HepG2 (cell line): Measurements from ENCODE around the gene FFAR2. TPM values are rescaled to one million over a fixed set of nuclear protein-coding genes. Genes with fewer than 3 reads are reported as not detected.

Experiments used
- ETV5 ChIP-seq: IDR thresholded peaks from 2 replicates; pipeline ENCODE4 v1.6.1; 2018; ENCODE audit warnings: missing biosample characterization, missing genetic modification reagents, inconsistent platforms, borderline replicate concordance
- GMEB1 ChIP-seq: sonication (generic); formaldehyde crosslinking; IDR thresholded peaks from 2 replicates; pipeline ENCODE4 v1.5.1; 2020; ENCODE audit warnings: missing genetic modification reagents, mild to moderate bottlenecking, borderline replicate concordance
- KDM6A ChIP-seq: IDR thresholded peaks from 2 replicates; pipeline ENCODE4 v1.6.1; 2016; ENCODE audit warnings: low read depth
- TAF1 ChIP-seq: sonication (generic); formaldehyde crosslinking; IDR thresholded peaks from 2 replicates; pipeline ENCODE4 v1.4.0; 2020; ENCODE audit warnings: missing genetic modification reagents
- TP53 ChIP-seq: sonication (generic); formaldehyde crosslinking; conservative IDR thresholded peaks from 2 replicates; pipeline ENCODE4 v1.4.0; 2020; ENCODE audit warnings: missing genetic modification reagents
- ZBTB33 ChIP-seq: sonication (generic); formaldehyde crosslinking; IDR thresholded peaks from 2 replicates; pipeline ENCODE4 v1.4.0; 2020; ENCODE audit warnings: missing genetic modification reagents
- ZMAT5 ChIP-seq: sonication (generic); formaldehyde crosslinking; IDR thresholded peaks from 2 replicates; pipeline ENCODE4 v1.5.0; 2020; ENCODE audit warnings: mild to moderate bottlenecking, low read depth, missing genetic modification reagents, borderline replicate concordance
- ZNF543 ChIP-seq: sonication (generic); formaldehyde crosslinking; IDR thresholded peaks from 2 replicates; pipeline ENCODE4 v1.4.0; 2020; ENCODE audit warnings: mild to moderate bottlenecking, missing genetic modification reagents
- ZNF562 ChIP-seq: sonication (generic); formaldehyde crosslinking; IDR thresholded peaks from 2 replicates; pipeline ENCODE4 v1.8.0; 2022; ENCODE audit warnings: missing genetic modification reagents, borderline replicate concordance
- ZSCAN25 ChIP-seq: sonication (generic); formaldehyde crosslinking; IDR thresholded peaks from 2 replicates; pipeline ENCODE4 v1.8.0; 2022; ENCODE audit warnings: mild to moderate bottlenecking, missing genetic modification reagents
- polyA plus RNA-seq, 8 experiments: library from polyadenylated mRNA; depleted of rRNA in 3 of 8; stranded (reverse) in 7 of 8; unstranded in 1 of 8; fragments of >200 nt; fragmentation: Illumina TruSeq in 4 of 8; extraction: Trizol in 4 of 8; gene quantifications; 2 replicates each; pipeline versions ENCODE4 v1.2.1 to v1.2.3, GENCODE V29; 2011 to 2016; ENCODE audit warnings: low read depth in 4 of 8, missing spikeins in 1 of 8, mixed read lengths in 1 of 8; ENCODE audit not compliant: insufficient read depth in 1 of 8
- total RNA-seq, 5 experiments: library from RNA; depleted of rRNA; stranded (reverse); fragments of >200 nt; fragmentation: Illumina TruSeq; extraction: Trizol; gene quantifications; 2 replicates each; pipeline ENCODE4 v1.2.3, GENCODE V29; 2016; ENCODE audit warnings: low read depth in 1 of 5
- TF ChIP-seq, protein P1 (sequence below), 2 experiments: sonication (generic) in 1 of 2; formaldehyde crosslinking in 1 of 2; IDR thresholded peaks; 2 replicates each; pipeline versions ENCODE4 v1.4.0 to v1.6.1; 2016 to 2020; ENCODE audit warnings: borderline replicate concordance in 1 of 2, low read depth in 1 of 2, mild to moderate bottlenecking in 1 of 2, missing genetic modification reagents in 1 of 2
- TF ChIP-seq, protein P2 (sequence below): IDR thresholded peaks from 2 replicates; pipeline ENCODE4 v1.4.0; 2020; ENCODE audit warnings: mild to moderate bottlenecking, missing genetic modification reagents
- TF ChIP-seq, protein P3 (sequence below): sonication (generic); formaldehyde crosslinking; IDR thresholded peaks from 2 replicates; pipeline ENCODE4 v1.5.0; 2020; ENCODE audit warnings: missing genetic modification reagents

Gene FFAR2
- total and polyA plus RNA-seq, 2 of the 13 experiments (the other 11 are each of a cell fraction or from before 2014, with no cell fraction given): 0.12 TPM; not detected in 1

DNA sequence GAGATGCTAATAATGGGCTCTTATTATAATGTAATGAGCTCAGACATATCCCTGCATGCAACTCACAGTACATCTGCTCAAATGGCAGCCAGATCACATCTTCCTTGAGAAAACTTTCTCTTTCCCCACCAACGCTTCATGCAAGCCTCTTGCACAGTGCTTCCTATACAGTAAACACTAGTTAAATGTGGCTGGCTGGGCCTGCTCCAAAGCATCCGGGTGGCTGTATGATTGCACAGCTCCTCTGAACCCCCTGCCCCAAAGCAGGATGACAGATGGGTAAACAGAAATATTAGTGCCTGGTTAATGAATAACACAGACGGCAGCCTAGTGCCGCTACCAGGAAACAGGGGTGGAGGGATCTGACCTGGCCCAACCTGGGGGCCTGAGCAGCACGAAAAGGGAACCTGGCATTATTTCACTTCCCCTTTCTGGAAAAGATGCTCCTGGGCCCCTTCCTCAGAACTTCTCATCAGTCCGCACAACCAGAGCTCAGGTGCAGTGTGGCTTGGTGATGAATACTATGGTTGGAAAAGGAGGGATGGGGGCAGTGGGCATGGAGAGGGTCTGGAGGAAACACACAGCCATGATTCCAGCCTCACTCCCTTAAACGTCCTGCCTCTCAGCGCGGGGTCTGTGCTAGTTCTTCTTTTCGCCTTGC, 10.8 kb downstream of the FFAR2 start (continued):
- TF ChIP-seq, protein P1, sequence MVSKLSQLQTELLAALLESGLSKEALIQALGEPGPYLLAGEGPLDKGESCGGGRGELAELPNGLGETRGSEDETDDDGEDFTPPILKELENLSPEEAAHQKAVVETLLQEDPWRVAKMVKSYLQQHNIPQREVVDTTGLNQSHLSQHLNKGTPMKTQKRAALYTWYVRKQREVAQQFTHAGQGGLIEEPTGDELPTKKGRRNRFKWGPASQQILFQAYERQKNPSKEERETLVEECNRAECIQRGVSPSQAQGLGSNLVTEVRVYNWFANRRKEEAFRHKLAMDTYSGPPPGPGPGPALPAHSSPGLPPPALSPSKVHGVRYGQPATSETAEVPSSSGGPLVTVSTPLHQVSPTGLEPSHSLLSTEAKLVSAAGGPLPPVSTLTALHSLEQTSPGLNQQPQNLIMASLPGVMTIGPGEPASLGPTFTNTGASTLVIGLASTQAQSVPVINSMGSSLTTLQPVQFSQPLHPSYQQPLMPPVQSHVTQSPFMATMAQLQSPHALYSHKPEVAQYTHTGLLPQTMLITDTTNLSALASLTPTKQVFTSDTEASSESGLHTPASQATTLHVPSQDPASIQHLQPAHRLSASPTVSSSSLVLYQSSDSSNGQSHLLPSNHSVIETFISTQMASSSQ (IDR thresholded peaks at IDR 0.05; ENCODE audit: low read depth): peak; percentile 99
- TF ChIP-seq, protein P1 (CRISPR knock-in tag; IDR thresholded peaks at IDR 0.05; ENCODE audit: borderline replicate concordance): peak; percentile 98
- TF ChIP-seq ZBTB33 (CRISPR knock-in tag): no peak
- TF ChIP-seq, protein P2, sequence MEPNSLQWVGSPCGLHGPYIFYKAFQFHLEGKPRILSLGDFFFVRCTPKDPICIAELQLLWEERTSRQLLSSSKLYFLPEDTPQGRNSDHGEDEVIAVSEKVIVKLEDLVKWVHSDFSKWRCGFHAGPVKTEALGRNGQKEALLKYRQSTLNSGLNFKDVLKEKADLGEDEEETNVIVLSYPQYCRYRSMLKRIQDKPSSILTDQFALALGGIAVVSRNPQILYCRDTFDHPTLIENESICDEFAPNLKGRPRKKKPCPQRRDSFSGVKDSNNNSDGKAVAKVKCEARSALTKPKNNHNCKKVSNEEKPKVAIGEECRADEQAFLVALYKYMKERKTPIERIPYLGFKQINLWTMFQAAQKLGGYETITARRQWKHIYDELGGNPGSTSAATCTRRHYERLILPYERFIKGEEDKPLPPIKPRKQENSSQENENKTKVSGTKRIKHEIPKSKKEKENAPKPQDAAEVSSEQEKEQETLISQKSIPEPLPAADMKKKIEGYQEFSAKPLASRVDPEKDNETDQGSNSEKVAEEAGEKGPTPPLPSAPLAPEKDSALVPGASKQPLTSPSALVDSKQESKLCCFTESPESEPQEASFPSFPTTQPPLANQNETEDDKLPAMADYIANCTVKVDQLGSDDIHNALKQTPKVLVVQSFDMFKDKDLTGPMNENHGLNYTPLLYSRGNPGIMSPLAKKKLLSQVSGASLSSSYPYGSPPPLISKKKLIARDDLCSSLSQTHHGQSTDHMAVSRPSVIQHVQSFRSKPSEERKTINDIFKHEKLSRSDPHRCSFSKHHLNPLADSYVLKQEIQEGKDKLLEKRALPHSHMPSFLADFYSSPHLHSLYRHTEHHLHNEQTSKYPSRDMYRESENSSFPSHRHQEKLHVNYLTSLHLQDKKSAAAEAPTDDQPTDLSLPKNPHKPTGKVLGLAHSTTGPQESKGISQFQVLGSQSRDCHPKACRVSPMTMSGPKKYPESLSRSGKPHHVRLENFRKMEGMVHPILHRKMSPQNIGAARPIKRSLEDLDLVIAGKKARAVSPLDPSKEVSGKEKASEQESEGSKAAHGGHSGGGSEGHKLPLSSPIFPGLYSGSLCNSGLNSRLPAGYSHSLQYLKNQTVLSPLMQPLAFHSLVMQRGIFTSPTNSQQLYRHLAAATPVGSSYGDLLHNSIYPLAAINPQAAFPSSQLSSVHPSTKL (CRISPR knock-in tag): peak; percentile 87
- no peak for TF ChIP-seq GMEB1 (CRISPR knock-in tag)
- peak; percentile 51; the same call in 1 of the 2 replicates for TF ChIP-seq ZNF543 (CRISPR knock-in tag)
- no peak for TF ChIP-seq ZNF562
- TF ChIP-seq ZMAT5: no peak
- peak; percentile 83; the same call in 1 of the 2 replicates for TF ChIP-seq KDM6A (CRISPR knock-in tag)
- TF ChIP-seq TAF1: no peak; the same call in 1 of the 2 replicates
- no peak for TF ChIP-seq TP53 (CRISPR knock-in tag)
- TF ChIP-seq, protein P3, sequence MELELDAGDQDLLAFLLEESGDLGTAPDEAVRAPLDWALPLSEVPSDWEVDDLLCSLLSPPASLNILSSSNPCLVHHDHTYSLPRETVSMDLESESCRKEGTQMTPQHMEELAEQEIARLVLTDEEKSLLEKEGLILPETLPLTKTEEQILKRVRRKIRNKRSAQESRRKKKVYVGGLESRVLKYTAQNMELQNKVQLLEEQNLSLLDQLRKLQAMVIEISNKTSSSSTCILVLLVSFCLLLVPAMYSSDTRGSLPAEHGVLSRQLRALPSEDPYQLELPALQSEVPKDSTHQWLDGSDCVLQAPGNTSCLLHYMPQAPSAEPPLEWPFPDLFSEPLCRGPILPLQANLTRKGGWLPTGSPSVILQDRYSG (CRISPR knock-in tag): no peak
- TF ChIP-seq ZSCAN25 (CRISPR knock-in tag): peak; percentile 8; the same call in 1 of the 2 replicates
- peak; percentile 90; the same call in 1 of the 2 replicates for TF ChIP-seq ETV5 (CRISPR knock-in tag)
